GM06990 (cell line): ENCODE measurements around the gene ELMO1.

Experiments used
- DNase-seq: peaks from one replicate; pipeline ENCODE4 v3.0.0-alpha.2; 2011; ENCODE audit not compliant: insufficient read length; ENCODE audit errors: extremely low read depth
- H3K27me3 ChIP-seq: replicated peaks from 2 replicates; pipeline ENCODE4 v1.6.0; 2011; ENCODE audit warnings: low read length; ENCODE audit not compliant: control insufficient read depth, insufficient read depth
- H3K36me3 ChIP-seq: 2 replicates; pipeline ENCODE4 v1.5.1; 2011; ENCODE audit warnings: low read length; ENCODE audit not compliant: control insufficient read depth, insufficient read depth
- H3K4me3 ChIP-seq: replicated peaks from 2 replicates; pipeline ENCODE4 v1.5.1; 2011; ENCODE audit warnings: low read depth, mild to moderate bottlenecking, control low read depth, low read length
- CTCF ChIP-seq: IDR thresholded peaks from 2 replicates; pipeline ENCODE4 v1.5.1; 2011; ENCODE audit warnings: low read length, control low read depth, mild to moderate bottlenecking, inconsistent platforms; ENCODE audit not compliant: insufficient read depth, poor library complexity, severe bottlenecking

ELMO1 gene

GRCh38 chr7:37359180-37359579, 89.5 kb downstream of the ELMO1 start:
- Histone ChIP-seq H3K36me3 (no peaks in the 10 kb centered on the region), H3K27me3 (no peaks in the 10 kb centered on the region), H3K4me3 (no peak overlapping the region)
- no peak for TF ChIP-seq CTCF
- DNase-seq = no peak

- no peaks in the 10 kb centered on the region for H3K36me3 ChIP-seq
- no peak for TF ChIP-seq CTCF
- H3K4me3 ChIP-seq = no peak overlapping the region
Observed at GRCh38 chr7:37357637-37357996, 91.0 kb downstream of the ELMO1 start.

GRCh38 chr7:37356911-37357636, 91.6 kb downstream of the ELMO1 start:
- Histone ChIP-seq H3K27me3 (no peaks in the 10 kb centered on the region), H3K4me3 (no peak overlapping the region), H3K36me3 (no peaks in the 10 kb centered on the region)
- DNase-seq = no peak
- TF ChIP-seq CTCF = no peak

More at GRCh38 chr7:37357637-37357996, 91.0 kb downstream of the ELMO1 start:
- H3K27me3 ChIP-seq = no peaks in the 10 kb centered on the region
- DNase-seq = no peak

GRCh38 chr7:37354656-37355131, 94.0 kb downstream of the ELMO1 start:
- no peaks in the 10 kb centered on the region for H3K36me3 ChIP-seq
- H3K4me3 ChIP-seq = no peak overlapping the region
- no peak for DNase-seq
- no peak for TF ChIP-seq CTCF
- no peaks in the 10 kb centered on the region for H3K27me3 ChIP-seq

- no peak for TF ChIP-seq CTCF
- Histone ChIP-seq H3K4me3 (no peak overlapping the region), H3K27me3 (no peaks in the 10 kb centered on the region), H3K36me3 (no peaks in the 10 kb centered on the region)
- no peak for DNase-seq
Observed at GRCh38 chr7:37353949-37354655, 94.6 kb downstream of the ELMO1 start.
